H1 (cell line): ENCODE data around the gene RIPPLY3. TPM values are rescaled to one million over a fixed set of nuclear protein-coding genes. Genes with fewer than 3 reads are reported as not detected.

Experiments used
- FOSL1 ChIP-seq: IDR thresholded peaks from 2 replicates; pipeline ENCODE4 v1.6.1; 2011; ENCODE audit warnings: mild to moderate bottlenecking, low read depth, low read length, moderate library complexity; ENCODE audit not compliant: insufficient read depth
- polyA plus RNA-seq, 7 experiments: library from polyadenylated mRNA; depleted of rRNA in 3 of 7; stranded (reverse) in 5 of 7; unstranded in 2 of 7; fragments of >200 nt in 5 of 7; fragments of 200-250 nt in 2 of 7; gene quantifications; 1 replicate in 5 of 7; 2 replicates in 1 of 7; 4 replicates in 1 of 7; pipeline versions ENCODE4 v1.2.1 to v1.2.3, GENCODE V29; 2011 to 2013; ENCODE audit warnings: missing spikeins in 2 of 7, mixed read lengths in 2 of 7
- total RNA-seq: library from RNA; stranded (reverse); fragmentation: NEBNext Ultra II Directional; extraction: Animal tissue kit (Norgen Biotek cat#: 25700); gene quantifications from 2 replicates; pipeline ENCODE4 v1.2.1, GENCODE V29; 2021
- TF ChIP-seq, protein P1 (sequence below): IDR thresholded peaks from 2 replicates; pipeline ENCODE4 v1.6.1; 2012; ENCODE audit warnings: low read length, inconsistent platforms
- TF ChIP-seq, protein P2 (sequence below): fragments of 300-600 bp; sonication (generic); IDR thresholded peaks from 2 replicates; pipeline ENCODE4 v1.7.1; 2012; ENCODE audit warnings: low read length, moderate library complexity, mild to moderate bottlenecking, inconsistent platforms; ENCODE audit not compliant: insufficient replicate concordance
- TF ChIP-seq, protein P3 (sequence below), 3 experiments: IDR thresholded peaks; 1 replicate in 2 of 3; 2 replicates in 1 of 3; pipeline versions ENCODE4 v1.5.1 to v1.6.1; 2011; ENCODE audit warnings: low read length in 3 of 3, mild to moderate bottlenecking in 3 of 3, inconsistent platforms in 2 of 3, low read depth in 1 of 3, moderate library complexity in 1 of 3; ENCODE audit not compliant: insufficient read depth in 1 of 3; ENCODE audit errors: control extremely low read depth in 1 of 3

Gene RIPPLY3
- total and polyA plus RNA-seq, 2 of the 8 experiments (the other 6 are each of a cell fraction or from before 2014, with no cell fraction given): 2.0 to 2.2 TPM

DNA sequence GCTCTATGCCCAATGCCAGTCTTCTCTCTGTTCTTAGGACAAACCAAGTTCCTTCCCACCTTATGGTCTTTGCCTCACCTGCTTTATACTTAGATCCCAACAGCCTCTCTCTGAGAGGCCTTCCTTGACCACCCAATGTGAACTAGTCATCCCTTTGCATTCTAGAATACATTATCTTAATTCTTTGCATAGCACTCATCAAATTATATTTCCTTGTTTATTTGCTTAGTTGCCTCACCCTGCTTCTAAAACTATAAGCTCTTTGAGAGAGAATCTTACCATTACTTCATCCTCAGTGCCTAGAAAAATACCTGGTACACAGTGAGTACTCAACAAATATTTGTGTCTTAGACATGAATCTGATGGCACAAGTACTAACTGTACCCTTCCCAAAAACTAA, 58.3 kb downstream of the RIPPLY3 start (continued):
- TF ChIP-seq, protein P1, sequence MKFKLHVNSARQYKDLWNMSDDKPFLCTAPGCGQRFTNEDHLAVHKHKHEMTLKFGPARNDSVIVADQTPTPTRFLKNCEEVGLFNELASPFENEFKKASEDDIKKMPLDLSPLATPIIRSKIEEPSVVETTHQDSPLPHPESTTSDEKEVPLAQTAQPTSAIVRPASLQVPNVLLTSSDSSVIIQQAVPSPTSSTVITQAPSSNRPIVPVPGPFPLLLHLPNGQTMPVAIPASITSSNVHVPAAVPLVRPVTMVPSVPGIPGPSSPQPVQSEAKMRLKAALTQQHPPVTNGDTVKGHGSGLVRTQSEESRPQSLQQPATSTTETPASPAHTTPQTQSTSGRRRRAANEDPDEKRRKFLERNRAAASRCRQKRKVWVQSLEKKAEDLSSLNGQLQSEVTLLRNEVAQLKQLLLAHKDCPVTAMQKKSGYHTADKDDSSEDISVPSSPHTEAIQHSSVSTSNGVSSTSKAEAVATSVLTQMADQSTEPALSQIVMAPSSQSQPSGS: no peak
- TF ChIP-seq, protein P2, sequence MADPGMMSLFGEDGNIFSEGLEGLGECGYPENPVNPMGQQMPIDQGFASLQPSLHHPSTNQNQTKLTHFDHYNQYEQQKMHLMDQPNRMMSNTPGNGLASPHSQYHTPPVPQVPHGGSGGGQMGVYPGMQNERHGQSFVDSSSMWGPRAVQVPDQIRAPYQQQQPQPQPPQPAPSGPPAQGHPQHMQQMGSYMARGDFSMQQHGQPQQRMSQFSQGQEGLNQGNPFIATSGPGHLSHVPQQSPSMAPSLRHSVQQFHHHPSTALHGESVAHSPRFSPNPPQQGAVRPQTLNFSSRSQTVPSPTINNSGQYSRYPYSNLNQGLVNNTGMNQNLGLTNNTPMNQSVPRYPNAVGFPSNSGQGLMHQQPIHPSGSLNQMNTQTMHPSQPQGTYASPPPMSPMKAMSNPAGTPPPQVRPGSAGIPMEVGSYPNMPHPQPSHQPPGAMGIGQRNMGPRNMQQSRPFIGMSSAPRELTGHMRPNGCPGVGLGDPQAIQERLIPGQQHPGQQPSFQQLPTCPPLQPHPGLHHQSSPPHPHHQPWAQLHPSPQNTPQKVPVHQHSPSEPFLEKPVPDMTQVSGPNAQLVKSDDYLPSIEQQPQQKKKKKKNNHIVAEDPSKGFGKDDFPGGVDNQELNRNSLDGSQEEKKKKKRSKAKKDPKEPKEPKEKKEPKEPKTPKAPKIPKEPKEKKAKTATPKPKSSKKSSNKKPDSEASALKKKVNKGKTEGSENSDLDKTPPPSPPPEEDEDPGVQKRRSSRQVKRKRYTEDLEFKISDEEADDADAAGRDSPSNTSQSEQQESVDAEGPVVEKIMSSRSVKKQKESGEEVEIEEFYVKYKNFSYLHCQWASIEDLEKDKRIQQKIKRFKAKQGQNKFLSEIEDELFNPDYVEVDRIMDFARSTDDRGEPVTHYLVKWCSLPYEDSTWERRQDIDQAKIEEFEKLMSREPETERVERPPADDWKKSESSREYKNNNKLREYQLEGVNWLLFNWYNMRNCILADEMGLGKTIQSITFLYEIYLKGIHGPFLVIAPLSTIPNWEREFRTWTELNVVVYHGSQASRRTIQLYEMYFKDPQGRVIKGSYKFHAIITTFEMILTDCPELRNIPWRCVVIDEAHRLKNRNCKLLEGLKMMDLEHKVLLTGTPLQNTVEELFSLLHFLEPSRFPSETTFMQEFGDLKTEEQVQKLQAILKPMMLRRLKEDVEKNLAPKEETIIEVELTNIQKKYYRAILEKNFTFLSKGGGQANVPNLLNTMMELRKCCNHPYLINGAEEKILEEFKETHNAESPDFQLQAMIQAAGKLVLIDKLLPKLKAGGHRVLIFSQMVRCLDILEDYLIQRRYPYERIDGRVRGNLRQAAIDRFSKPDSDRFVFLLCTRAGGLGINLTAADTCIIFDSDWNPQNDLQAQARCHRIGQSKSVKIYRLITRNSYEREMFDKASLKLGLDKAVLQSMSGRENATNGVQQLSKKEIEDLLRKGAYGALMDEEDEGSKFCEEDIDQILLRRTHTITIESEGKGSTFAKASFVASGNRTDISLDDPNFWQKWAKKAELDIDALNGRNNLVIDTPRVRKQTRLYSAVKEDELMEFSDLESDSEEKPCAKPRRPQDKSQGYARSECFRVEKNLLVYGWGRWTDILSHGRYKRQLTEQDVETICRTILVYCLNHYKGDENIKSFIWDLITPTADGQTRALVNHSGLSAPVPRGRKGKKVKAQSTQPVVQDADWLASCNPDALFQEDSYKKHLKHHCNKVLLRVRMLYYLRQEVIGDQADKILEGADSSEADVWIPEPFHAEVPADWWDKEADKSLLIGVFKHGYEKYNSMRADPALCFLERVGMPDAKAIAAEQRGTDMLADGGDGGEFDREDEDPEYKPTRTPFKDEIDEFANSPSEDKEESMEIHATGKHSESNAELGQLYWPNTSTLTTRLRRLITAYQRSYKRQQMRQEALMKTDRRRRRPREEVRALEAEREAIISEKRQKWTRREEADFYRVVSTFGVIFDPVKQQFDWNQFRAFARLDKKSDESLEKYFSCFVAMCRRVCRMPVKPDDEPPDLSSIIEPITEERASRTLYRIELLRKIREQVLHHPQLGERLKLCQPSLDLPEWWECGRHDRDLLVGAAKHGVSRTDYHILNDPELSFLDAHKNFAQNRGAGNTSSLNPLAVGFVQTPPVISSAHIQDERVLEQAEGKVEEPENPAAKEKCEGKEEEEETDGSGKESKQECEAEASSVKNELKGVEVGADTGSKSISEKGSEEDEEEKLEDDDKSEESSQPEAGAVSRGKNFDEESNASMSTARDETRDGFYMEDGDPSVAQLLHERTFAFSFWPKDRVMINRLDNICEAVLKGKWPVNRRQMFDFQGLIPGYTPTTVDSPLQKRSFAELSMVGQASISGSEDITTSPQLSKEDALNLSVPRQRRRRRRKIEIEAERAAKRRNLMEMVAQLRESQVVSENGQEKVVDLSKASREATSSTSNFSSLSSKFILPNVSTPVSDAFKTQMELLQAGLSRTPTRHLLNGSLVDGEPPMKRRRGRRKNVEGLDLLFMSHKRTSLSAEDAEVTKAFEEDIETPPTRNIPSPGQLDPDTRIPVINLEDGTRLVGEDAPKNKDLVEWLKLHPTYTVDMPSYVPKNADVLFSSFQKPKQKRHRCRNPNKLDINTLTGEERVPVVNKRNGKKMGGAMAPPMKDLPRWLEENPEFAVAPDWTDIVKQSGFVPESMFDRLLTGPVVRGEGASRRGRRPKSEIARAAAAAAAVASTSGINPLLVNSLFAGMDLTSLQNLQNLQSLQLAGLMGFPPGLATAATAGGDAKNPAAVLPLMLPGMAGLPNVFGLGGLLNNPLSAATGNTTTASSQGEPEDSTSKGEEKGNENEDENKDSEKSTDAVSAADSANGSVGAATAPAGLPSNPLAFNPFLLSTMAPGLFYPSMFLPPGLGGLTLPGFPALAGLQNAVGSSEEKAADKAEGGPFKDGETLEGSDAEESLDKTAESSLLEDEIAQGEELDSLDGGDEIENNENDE: no peak
- TF ChIP-seq, protein P3, sequence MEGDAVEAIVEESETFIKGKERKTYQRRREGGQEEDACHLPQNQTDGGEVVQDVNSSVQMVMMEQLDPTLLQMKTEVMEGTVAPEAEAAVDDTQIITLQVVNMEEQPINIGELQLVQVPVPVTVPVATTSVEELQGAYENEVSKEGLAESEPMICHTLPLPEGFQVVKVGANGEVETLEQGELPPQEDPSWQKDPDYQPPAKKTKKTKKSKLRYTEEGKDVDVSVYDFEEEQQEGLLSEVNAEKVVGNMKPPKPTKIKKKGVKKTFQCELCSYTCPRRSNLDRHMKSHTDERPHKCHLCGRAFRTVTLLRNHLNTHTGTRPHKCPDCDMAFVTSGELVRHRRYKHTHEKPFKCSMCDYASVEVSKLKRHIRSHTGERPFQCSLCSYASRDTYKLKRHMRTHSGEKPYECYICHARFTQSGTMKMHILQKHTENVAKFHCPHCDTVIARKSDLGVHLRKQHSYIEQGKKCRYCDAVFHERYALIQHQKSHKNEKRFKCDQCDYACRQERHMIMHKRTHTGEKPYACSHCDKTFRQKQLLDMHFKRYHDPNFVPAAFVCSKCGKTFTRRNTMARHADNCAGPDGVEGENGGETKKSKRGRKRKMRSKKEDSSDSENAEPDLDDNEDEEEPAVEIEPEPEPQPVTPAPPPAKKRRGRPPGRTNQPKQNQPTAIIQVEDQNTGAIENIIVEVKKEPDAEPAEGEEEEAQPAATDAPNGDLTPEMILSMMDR (IDR thresholded peaks at IDR 0.05; ENCODE audit: control extremely low read depth in 1 of 3, insufficient read depth in 1 of 3, low read depth in 1 of 3, low read length in 3 of 3): no peak
- no peak for TF ChIP-seq FOSL1
